Endothelial cell of umbilical vein (primary cell): ENCODE data around the gene COL15A1. TPM values are rescaled to one million over a fixed set of nuclear protein-coding genes. Genes with fewer than 3 reads are reported as not detected.

Experiments
- BruUV-seq: library from RNA; stranded (reverse); fragments of 400-500 nt; replicated peaks from 2 replicates; lab custom pipeline; 2021; lab: Mats Ljungman, UMichigan
- CTCF ChIA-PET: fragments of 300-600, 350-600 bp; sonication (Branson Sonifier 250); formaldehyde crosslinking; loops from one replicate; lab custom pipeline; 2021; ENCODE audit warnings: antibody characterized with exemption, inconsistent platforms; lab: Charles Lee
- POLR2A ChIA-PET: fragments of 300-600, 350-600 bp; sonication (Branson Sonifier 250); formaldehyde crosslinking; loops from one replicate; lab custom pipeline; 2021; ENCODE audit warnings: antibody characterized with exemption, inconsistent platforms; lab: Charles Lee
- DNase-seq: peaks from one replicate; pipeline ENCODE4 v3.0.0-alpha.2; 2011; ENCODE audit warnings: low read depth, low spot score
- FAIRE-seq: peaks from 2 replicates; lab custom pipeline; 2011; peaks lifted over from hg19 to GRCh38; lab: Jason Lieb, UNC
- H2AFZ ChIP-seq: 2 replicates; pipeline ENCODE4 v1.6.0; 2012; ENCODE audit warnings: low read depth, low read length, control low read depth, inconsistent platforms
- H3K27ac ChIP-seq: 2 replicates; pipeline ENCODE4 v1.5.1; 2011; ENCODE audit warnings: low read depth, mild to moderate bottlenecking, control low read depth, low read length, moderate library complexity; ENCODE audit not compliant: insufficient read depth
- H3K27me3 ChIP-seq, 2 experiments: 2 replicates each; pipeline versions ENCODE4 v1.6.0 to v1.6.1; 2011; ENCODE audit warnings: low read length in 2 of 2, mixed read lengths in 1 of 2; ENCODE audit not compliant: control insufficient read depth in 2 of 2, insufficient read depth in 2 of 2
- H3K36me3 ChIP-seq, 2 experiments: 2 replicates in 1 of 2; 3 replicates in 1 of 2; pipeline ENCODE4 v1.5.1; 2011; ENCODE audit warnings: low read length in 2 of 2, mild to moderate bottlenecking in 1 of 2, moderate library complexity in 1 of 2; ENCODE audit not compliant: control insufficient read depth in 2 of 2, insufficient read depth in 2 of 2; ENCODE audit errors: extremely low read depth in 1 of 2
- H3K4me1 ChIP-seq: 3 replicates; pipeline ENCODE4 v1.5.1; 2011; ENCODE audit warnings: mild to moderate bottlenecking, low read length; ENCODE audit not compliant: control insufficient read depth, insufficient read depth; ENCODE audit errors: extremely low read depth
- H3K4me2 ChIP-seq: 2 replicates; pipeline ENCODE4 v1.6.1; 2011; ENCODE audit warnings: low read length, control low read depth, mixed read lengths; ENCODE audit not compliant: insufficient read depth
- H3K4me3 ChIP-seq, 3 experiments: fragments of 200-600 bp in 1 of 3; sonication (generic), shearing (Covaris generic) in 1 of 3; replicated peaks in 1 of 3; 2 replicates each; pipeline ENCODE4 v1.5.1; 2011 to 2016; ENCODE audit warnings: control low read depth in 3 of 3, low read length in 3 of 3, mild to moderate bottlenecking in 2 of 3, inconsistent platforms in 1 of 3, low read depth in 1 of 3, moderate library complexity in 1 of 3; ENCODE audit not compliant: insufficient read depth in 1 of 3
- H3K79me2 ChIP-seq: 2 replicates; pipeline ENCODE4 v1.6.0; 2012; ENCODE audit warnings: low read length, inconsistent platforms; ENCODE audit not compliant: control insufficient read depth, insufficient read depth
- H3K9ac ChIP-seq: replicated peaks from 2 replicates; pipeline ENCODE3; 2011; ENCODE audit warnings: low read length, control low read depth; ENCODE audit not compliant: insufficient read depth; ENCODE audit errors: extremely low read depth
- H3K9me1 ChIP-seq: replicated peaks from 3 replicates; pipeline ENCODE4 v1.6.0; 2011; ENCODE audit warnings: mild to moderate bottlenecking, low read length; ENCODE audit not compliant: control insufficient read depth, insufficient read depth; ENCODE audit errors: extremely low read depth
- H3K9me3 ChIP-seq: replicated peaks from 2 replicates; pipeline ENCODE4 v1.5.1; 2012; ENCODE audit warnings: low read length, inconsistent platforms; ENCODE audit not compliant: control insufficient read depth, insufficient read depth
- H4K20me1 ChIP-seq: replicated peaks from 2 replicates; pipeline ENCODE3; 2011; ENCODE audit warnings: mild to moderate bottlenecking, low read length; ENCODE audit not compliant: control insufficient read depth, insufficient read depth; ENCODE audit errors: extremely low read depth
- CTCF ChIP-seq, 2 donors: IDR thresholded peaks; 1 replicate in 1 of 2; 2 replicates in 1 of 2; pipeline ENCODE4 v1.5.1; 2011; ENCODE audit warnings: low read length in 2 of 2, mild to moderate bottlenecking in 2 of 2, moderate library complexity in 2 of 2, control low read depth in 1 of 2, inconsistent platforms in 1 of 2, low read depth in 1 of 2; ENCODE audit not compliant: insufficient read depth in 1 of 2; ENCODE audit errors: extremely low read depth in 1 of 2
- EZH2 ChIP-seq: IDR thresholded peaks from 2 replicates; pipeline ENCODE4 v1.6.1; 2012; ENCODE audit warnings: borderline replicate concordance, low read depth, mild to moderate bottlenecking, moderate library complexity, low read length, inconsistent platforms; ENCODE audit not compliant: severe bottlenecking
- FOS ChIP-seq: IDR thresholded peaks from 2 replicates; pipeline ENCODE4 v1.6.1; 2011; ENCODE audit warnings: mild to moderate bottlenecking, low read length, moderate library complexity, borderline replicate concordance; ENCODE audit not compliant: insufficient read depth
- GATA2 ChIP-seq: IDR thresholded peaks from 2 replicates; pipeline ENCODE4 v1.7.0; 2011; ENCODE audit warnings: low read depth, mild to moderate bottlenecking, moderate library complexity, mixed read lengths, low read length; ENCODE audit not compliant: insufficient read length, insufficient read depth
- JUN ChIP-seq: IDR thresholded peaks from 2 replicates; pipeline ENCODE4 v1.6.1; 2011; ENCODE audit warnings: borderline replicate concordance, low read depth; ENCODE audit not compliant: insufficient read length, insufficient read depth
- MYC ChIP-seq: IDR thresholded peaks from one replicate; pipeline ENCODE4 v1.6.1; 2011; ENCODE audit warnings: mild to moderate bottlenecking, low read depth, low read length
- POLR2A ChIP-seq: IDR thresholded peaks from 2 replicates; pipeline ENCODE4 v1.6.1; 2012; ENCODE audit warnings: low read depth, mild to moderate bottlenecking, control low read depth, low read length
- POLR2AphosphoS5 ChIP-seq: IDR thresholded peaks from 2 replicates; pipeline ENCODE4 v1.6.1; 2012; ENCODE audit warnings: low read depth, mild to moderate bottlenecking, control low read depth, low read length, moderate library complexity; ENCODE audit not compliant: insufficient read depth
- dilution Hi-C: fragments of 300-500 bp; cut with MboI; formaldehyde crosslinking; loops from one replicate; pipeline ENCODE4 v1.15.0; 2019; ENCODE audit warnings: low sequenced_read_pairs; ENCODE audit not compliant: extremely low pct_ligation_motif_present
- intact Hi-C: fragments of 100-400 bp; cut with micrococcal nuclease; formaldehyde crosslinking; loops from one replicate; pipeline ENCODE4 v1.10.0; 2022
- polyA plus RNA-seq, 4 experiments: library from polyadenylated mRNA; depleted of rRNA in 3 of 4; stranded (reverse) in 3 of 4; unstranded in 1 of 4; fragments of >200 nt; gene quantifications; 2 replicates each; pipeline versions ENCODE4 v1.2.1 to v1.2.3, GENCODE V29; 2011 to 2012; ENCODE audit warnings: missing spikeins in 1 of 4
- total RNA-seq: library from RNA; stranded (reverse); gene quantifications from 2 replicates; pipeline ENCODE4 v1.2.3, GENCODE V29; 2021
- TF ChIP-seq, protein P1 (sequence below): IDR thresholded peaks from 2 replicates; pipeline ENCODE4 v1.6.1; 2011; ENCODE audit not compliant: insufficient read depth, insufficient read length

Gene COL15A1
- total and polyA plus RNA-seq, 2 donors (not counting 3 experiments of a cell fraction or from before 2014, with no cell fraction given), result not detected

GRCh38 chr9:98977813-98978212 lies 34.1 kb downstream of the COL15A1 start:
- intact Hi-C loops, result no loop called here
- ChIA-PET POLR2A (no interaction called here), CTCF (interaction anchor here (1.1 to 1.9 kb wide), 6 partner anchors 9 to 171 kb away, joined by 3 to 6 read pairs (median 4); no protein-coding TSS in a partner anchor)
- Histone ChIP-seq H3K27ac (no peak overlapping the region), H2AFZ (no peak overlapping the region), H3K4me1 (no peaks in the 10 kb centered on the region), H3K27me3 (peaks cover 0 to 3% of the 10 kb centered on the region in 2 experiments), H4K20me1 (no peaks in the 10 kb centered on the region), H3K79me2 (no peaks in the 10 kb centered on the region), H3K4me3 (no peak overlapping the region), H3K9me3 (no peaks in the 10 kb centered on the region), H3K4me2 (no peak overlapping the region), H3K9ac (no peak overlapping the region), H3K9me1 (no peaks in the 10 kb centered on the region), H3K36me3 (no peaks in the 10 kb centered on the region)
- no TSS peak for BruUV-seq
- TF ChIP-seq JUN (no peak), GATA2 (no peak), EZH2 (no peak), MYC (no peak), POLR2AphosphoS5 (no peak), FOS (no peak), CTCF (IDR thresholded peaks at IDR 0.05; ENCODE audit: extremely low read depth in 1 of 2, insufficient read depth in 1 of 2, low read depth in 1 of 2, low read length in 2 of 2) (no peak), POLR2A (no peak)
- TF ChIP-seq, protein P1, sequence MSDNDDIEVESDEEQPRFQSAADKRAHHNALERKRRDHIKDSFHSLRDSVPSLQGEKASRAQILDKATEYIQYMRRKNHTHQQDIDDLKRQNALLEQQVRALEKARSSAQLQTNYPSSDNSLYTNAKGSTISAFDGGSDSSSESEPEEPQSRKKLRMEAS, result no peak
- DNase-seq (no peak), FAIRE-seq (no peak)
- dilution Hi-C loops, result no loop called here
